Endothelial cell (in vitro differentiated cells): ENCODE results near the gene ARL3. TPM values are rescaled to one million over a fixed set of nuclear protein-coding genes. Genes with fewer than 3 reads are reported as not detected.

Source experiments
- DNase-seq: peaks from one replicate; pipeline ENCODE4 v3.0.0; 2021; ENCODE audit warnings: low spot score
- H3K27ac Mint-ChIP-seq: one replicate; pipeline ENCODE4 v1.8.0; 2021; ENCODE audit warnings: mixed read lengths, inconsistent platforms; ENCODE audit not compliant: unreplicated experiment
- H3K27me3 Mint-ChIP-seq: one replicate; pipeline ENCODE4 v1.8.0; 2021; ENCODE audit warnings: mild to moderate bottlenecking, moderate library complexity, mixed read lengths, inconsistent platforms; ENCODE audit not compliant: unreplicated experiment
- H3K36me3 Mint-ChIP-seq: one replicate; pipeline ENCODE4 v1.8.0; 2021; ENCODE audit warnings: mild to moderate bottlenecking, low read depth, mixed read lengths, inconsistent platforms; ENCODE audit not compliant: unreplicated experiment
- H3K4me1 Mint-ChIP-seq: one replicate; pipeline ENCODE4 v1.8.0; 2021; ENCODE audit warnings: mild to moderate bottlenecking, mixed read lengths, inconsistent platforms; ENCODE audit not compliant: unreplicated experiment
- H3K4me3 Mint-ChIP-seq: one replicate; pipeline ENCODE4 v1.8.0; 2021; ENCODE audit warnings: mild to moderate bottlenecking, mixed read lengths, inconsistent platforms; ENCODE audit not compliant: unreplicated experiment
- H3K9me3 Mint-ChIP-seq: one replicate; pipeline ENCODE4 v1.8.0; 2021; ENCODE audit warnings: mixed read lengths, inconsistent platforms; ENCODE audit not compliant: unreplicated experiment
- total RNA-seq: library from RNA; stranded (reverse); fragmentation: NEBNext Ultra II Directional; extraction: Animal tissue kit (Norgen Biotek cat#: 25700); gene quantifications from one replicate; pipeline ENCODE4 v1.2.1, GENCODE V29; 2021; ENCODE audit not compliant: unreplicated experiment
- TF ChIP-seq, protein P1 (sequence below): fragments of 200-600 bp; sonication (generic); IDR thresholded peaks from one replicate; pipeline ENCODE4 v1.5.0; 2021; ENCODE audit warnings: antibody characterized with exemption; ENCODE audit not compliant: unreplicated experiment

Gene ARL3
- total RNA-seq, 1 donor from 2014 or later: 9.0 TPM

DNA sequence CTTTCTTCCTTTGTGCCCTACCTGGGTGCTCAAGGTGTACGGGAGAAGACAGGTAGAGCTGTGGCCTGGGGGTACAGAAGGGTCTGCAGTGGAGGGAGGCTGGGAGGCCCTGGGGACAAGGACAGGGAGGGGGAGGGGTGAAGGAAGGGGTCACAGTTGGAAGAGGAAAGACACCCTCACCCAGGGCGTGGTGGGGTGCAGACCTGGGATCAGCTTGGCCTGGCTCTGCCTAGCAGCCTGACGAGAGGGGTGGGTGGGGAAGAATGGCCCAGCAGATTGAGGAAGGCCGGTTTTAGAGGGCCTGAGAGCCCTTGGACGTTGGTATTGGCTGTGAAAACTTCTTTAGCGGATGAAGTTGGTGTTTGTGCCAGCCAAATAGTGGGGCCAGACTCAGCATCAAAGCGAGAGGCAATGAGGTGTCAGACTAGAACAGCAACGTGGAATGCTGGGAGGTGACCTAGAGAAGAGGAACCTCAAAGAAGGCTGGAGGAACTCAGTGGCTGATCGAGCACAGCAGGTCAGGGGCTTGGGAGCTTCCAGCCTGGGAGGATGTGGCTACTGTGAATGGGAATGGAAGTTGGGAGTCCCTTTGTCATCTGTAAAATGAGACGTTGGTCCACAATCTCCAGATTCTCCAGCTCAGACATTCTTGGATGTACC lies 88.0 kb downstream of the ARL3 start:
- H3K36me3 Mint-ChIP-seq: peaks cover 22% of the 10 kb centered on the region
- no peak for DNase-seq
- H3K9me3 Mint-ChIP-seq: no peaks in the 10 kb centered on the region
- peaks cover 17% of the 10 kb centered on the region for H3K27me3 Mint-ChIP-seq
- TF ChIP-seq, protein P1, sequence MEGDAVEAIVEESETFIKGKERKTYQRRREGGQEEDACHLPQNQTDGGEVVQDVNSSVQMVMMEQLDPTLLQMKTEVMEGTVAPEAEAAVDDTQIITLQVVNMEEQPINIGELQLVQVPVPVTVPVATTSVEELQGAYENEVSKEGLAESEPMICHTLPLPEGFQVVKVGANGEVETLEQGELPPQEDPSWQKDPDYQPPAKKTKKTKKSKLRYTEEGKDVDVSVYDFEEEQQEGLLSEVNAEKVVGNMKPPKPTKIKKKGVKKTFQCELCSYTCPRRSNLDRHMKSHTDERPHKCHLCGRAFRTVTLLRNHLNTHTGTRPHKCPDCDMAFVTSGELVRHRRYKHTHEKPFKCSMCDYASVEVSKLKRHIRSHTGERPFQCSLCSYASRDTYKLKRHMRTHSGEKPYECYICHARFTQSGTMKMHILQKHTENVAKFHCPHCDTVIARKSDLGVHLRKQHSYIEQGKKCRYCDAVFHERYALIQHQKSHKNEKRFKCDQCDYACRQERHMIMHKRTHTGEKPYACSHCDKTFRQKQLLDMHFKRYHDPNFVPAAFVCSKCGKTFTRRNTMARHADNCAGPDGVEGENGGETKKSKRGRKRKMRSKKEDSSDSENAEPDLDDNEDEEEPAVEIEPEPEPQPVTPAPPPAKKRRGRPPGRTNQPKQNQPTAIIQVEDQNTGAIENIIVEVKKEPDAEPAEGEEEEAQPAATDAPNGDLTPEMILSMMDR: no peak
- H3K27ac Mint-ChIP-seq: peak overlapping the region; percentile 81
- H3K4me1 Mint-ChIP-seq: peaks cover 73% of the 10 kb centered on the region
- H3K4me3 Mint-ChIP-seq: no peak overlapping the region

DNA sequence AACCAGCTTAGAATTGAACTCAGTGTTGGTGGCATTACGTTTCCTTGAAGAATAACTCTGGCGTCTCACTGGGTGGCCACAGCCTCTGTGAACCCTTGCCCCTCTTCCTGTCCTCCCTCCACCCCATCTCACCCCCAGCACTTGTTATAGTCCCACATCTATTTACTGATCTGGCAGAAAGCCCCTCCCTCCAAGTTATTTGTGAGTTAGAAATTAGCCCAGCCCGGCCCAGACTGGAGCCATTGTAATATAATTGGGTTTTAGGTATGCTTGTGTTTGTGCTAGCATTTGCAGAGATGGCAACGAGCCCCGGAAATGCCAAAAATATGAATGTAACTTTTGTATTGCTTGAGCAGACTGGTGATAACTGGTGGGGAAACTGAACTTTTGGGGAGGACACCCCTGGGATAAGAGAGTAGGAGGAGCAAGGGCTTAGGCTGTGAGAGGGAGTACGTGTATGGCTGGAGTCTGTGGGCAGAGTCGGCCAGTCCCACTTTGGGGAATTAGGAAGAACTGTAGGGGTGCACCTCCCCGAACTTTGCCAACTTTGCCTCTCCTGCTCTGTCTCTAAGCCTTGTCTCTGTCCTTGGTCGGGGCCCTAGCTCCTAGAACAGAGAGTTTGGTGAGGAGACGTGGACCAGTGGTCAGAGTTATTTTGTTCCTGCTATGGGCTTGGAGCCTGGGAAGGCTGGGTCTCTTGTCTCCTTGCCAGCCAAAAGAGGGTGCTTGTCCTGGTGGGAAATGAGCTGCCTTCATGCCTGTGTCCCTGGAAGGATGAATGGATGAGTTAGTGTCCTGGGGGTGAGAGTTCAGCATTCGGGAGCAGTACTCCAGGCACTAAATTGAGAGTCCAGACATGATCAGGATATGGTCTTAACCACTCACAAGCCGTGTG lies 89.2 kb downstream of the ARL3 start:
- H3K27me3 Mint-ChIP-seq: peaks cover 16% of the 10 kb centered on the region
- TF ChIP-seq, protein P1: no peak
- H3K36me3 Mint-ChIP-seq: peaks cover 14% of the 10 kb centered on the region
- no peak for DNase-seq
- H3K27ac Mint-ChIP-seq: peak overlapping the region; percentile 85
- no peaks in the 10 kb centered on the region for H3K9me3 Mint-ChIP-seq
- peak overlapping the region; percentile 76 for H3K4me3 Mint-ChIP-seq
- peaks cover 72% of the 10 kb centered on the region for H3K4me1 Mint-ChIP-seq

DNA sequence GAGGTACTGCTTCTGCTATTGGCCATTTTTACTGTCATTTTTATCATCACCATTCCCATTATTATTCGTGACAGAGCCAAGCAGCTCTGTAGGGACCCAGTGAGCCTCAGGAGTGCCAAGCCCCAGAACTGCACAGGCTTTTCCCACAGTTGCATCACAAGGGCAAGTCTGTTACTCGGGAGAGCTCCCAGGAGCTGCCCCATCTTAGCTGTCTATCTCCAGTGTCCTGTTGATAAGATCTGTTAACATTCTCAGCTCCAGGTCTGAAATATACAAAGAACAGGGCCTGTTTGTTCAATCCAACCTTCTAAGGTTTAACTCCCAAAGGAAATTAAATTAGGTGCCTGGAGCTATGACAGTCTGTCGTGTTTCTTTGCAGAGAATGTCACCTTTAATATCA lies 90.1 kb downstream of the ARL3 start:
- Mint-ChIP-seq H3K36me3 (peaks cover 14% of the 10 kb centered on the region), H3K27ac (no peak overlapping the region), H3K4me3 (no peak overlapping the region), H3K27me3 (peaks cover 14% of the 10 kb centered on the region), H3K9me3 (no peaks in the 10 kb centered on the region), H3K4me1 (peaks cover 69% of the 10 kb centered on the region)
- no peak for DNase-seq
- TF ChIP-seq, protein P1: no peak

Other genes starting within 250 kb of the ARL3 start
- 147 TPM for gene ACTR1A, start 211.7 kb downstream of the ARL3 start, total RNA-seq
- gene SUFU, start 210.4 kb downstream of the ARL3 start, total RNA-seq: 44.4 TPM
- 219 TPM for gene TRIM8, start 69.9 kb downstream of the ARL3 start, total RNA-seq
- 6.3 TPM for gene SFXN2, start 239 bp upstream of the ARL3 start, total RNA-seq
- gene WBP1L, start 29.6 kb upstream of the ARL3 start, total RNA-seq: 49.4 TPM
- not detected for gene CYP17A1, start 123.0 kb upstream of the ARL3 start, total RNA-seq
- 10.7 TPM for gene BORCS7, start 139.9 kb upstream of the ARL3 start, total RNA-seq
- 1.4 TPM for gene AS3MT, start 155.1 kb upstream of the ARL3 start, total RNA-seq
- 4.6 TPM for gene CNNM2, start 203.9 kb upstream of the ARL3 start, total RNA-seq